PC-9 (cell line): Measurements from ENCODE around the gene ESR1.

ENCODE experiments used
- CTCF ChIP-seq: fragments of 200-600 bp; sonication (generic); conservative IDR thresholded peaks from 2 replicates; pipeline ENCODE4 v1.6.1; 2017; ENCODE audit warnings: mixed run types, antibody characterized with exemption, mild to moderate bottlenecking, moderate library complexity
- EZH2 ChIP-seq: fragments of 200-600 bp; sonication (generic); IDR thresholded peaks from 2 replicates; pipeline ENCODE4 v1.8.0; 2017; ENCODE audit warnings: antibody characterized with exemption, low read depth

DNA sequence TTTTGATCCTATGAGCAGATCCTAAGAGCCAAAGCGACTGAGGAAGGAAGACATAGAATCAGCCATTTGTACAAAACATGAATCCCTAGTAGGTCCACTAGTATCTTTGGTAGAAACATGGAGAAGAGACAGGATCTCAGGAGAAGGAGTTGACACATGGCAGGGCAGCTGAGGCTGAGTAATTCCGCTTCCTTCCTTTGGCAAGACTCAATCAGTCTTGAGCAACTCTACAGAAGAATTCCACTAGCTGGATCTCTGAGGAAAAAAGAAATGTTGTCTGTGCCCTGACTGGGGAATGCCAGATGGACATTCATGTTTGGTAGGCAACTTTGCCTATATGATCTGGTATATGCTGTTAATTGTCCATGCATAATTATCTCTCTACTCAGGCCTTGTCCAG, 35.3 kb downstream of the ESR1 start:
- TF ChIP-seq CTCF (no peak), EZH2 (no peak)
